Tibial artery (tissue), 4 donors: ENCODE data around the gene SF3A2.

Source experiments
- DNase-seq, 2 donors: peaks; one replicate each; pipeline ENCODE4 v3.0.0-alpha.2; 2019
- H3K27ac ChIP-seq, 2 donors: fragments of 200-600 bp; sonication (generic) in 1 of 2; 1 replicate in 1 of 2; 2 replicates in 1 of 2; pipeline ENCODE4 v1.5.1; 2018 to 2019; ENCODE audit warnings: mild to moderate bottlenecking in 1 of 2
- H3K27me3 ChIP-seq, 2 donors: fragments of 200-600 bp; sonication (generic) in 1 of 2; one replicate each; pipeline versions ENCODE4 v1.5.1 to v1.6.0; 2016 to 2019
- H3K36me3 ChIP-seq, 3 donors: fragments of 200-600 bp; sonication (generic) in 2 of 3; one replicate each; pipeline ENCODE4 v1.5.1; 2016 to 2019; ENCODE audit warnings: mild to moderate bottlenecking in 2 of 3
- H3K4me1 ChIP-seq, 4 donors: fragments of 200-600 bp; sonication (generic) in 2 of 4; 1 replicate in 3 of 4; 2 replicates in 1 of 4; pipeline ENCODE4 v1.5.1; 2016 to 2019
- H3K4me3 ChIP-seq, 2 donors: fragments of 200-600 bp; sonication (generic) in 1 of 2; 1 replicate in 1 of 2; 2 replicates in 1 of 2; pipeline ENCODE4 v1.5.1; 2018 to 2019; ENCODE audit warnings: mild to moderate bottlenecking in 2 of 2
- H3K9me3 ChIP-seq, 3 donors: fragments of 200-600 bp; sonication (generic) in 1 of 3; one replicate each; pipeline ENCODE4 v1.5.1; 2016 to 2019
- CTCF ChIP-seq, 2 experiments: fragments of 200-600 bp in 1 of 2; fragments of 450-650 bp in 1 of 2; IDR thresholded peaks; one replicate each; pipeline ENCODE4 v1.5.1; 2017 to 2019; ENCODE audit warnings: antibody characterized with exemption in 2 of 2, mild to moderate bottlenecking in 1 of 2, moderate library complexity in 1 of 2
- intact Hi-C: fragments of 100-400 bp; cut with DNase I; formaldehyde crosslinking; loops from one replicate; pipeline ENCODE4 v1.15.0; 2023; ENCODE audit warnings: low total_unique reads

The SF3A2 gene

GRCh38 chr19:2240881-2241760 lies 4.5 kb downstream of the SF3A2 start:
- H3K27ac ChIP-seq = peak overlapping the region in 1 of 2 donors; percentile 68
- no peak for TF ChIP-seq CTCF (IDR thresholded peaks at IDR 0.05)
- peaks cover 0 to 13% of the 10 kb centered on the region in 2 donors for H3K27me3 ChIP-seq
- H3K36me3 ChIP-seq = peaks cover 29 to 34% (median 31%) of the 10 kb centered on the region in 3 donors
- peaks cover 0 to 65% (median 51%) of the 10 kb centered on the region in 4 donors for H3K4me1 ChIP-seq
- intact Hi-C loops = no loop called here
- peak overlapping the region in 1 of 2 donors; percentile 48 for H3K4me3 ChIP-seq
- no peak for DNase-seq
- H3K9me3 ChIP-seq = no peaks in the 10 kb centered on the region

GRCh38 chr19:2242092-2242537 lies 5.5 kb downstream of the SF3A2 start:
- intact Hi-C loops = no loop called here
- TF ChIP-seq CTCF (IDR thresholded peaks at IDR 0.05) = no peak
- H3K27me3 ChIP-seq = peaks cover 0 to 21% of the 10 kb centered on the region in 2 donors
- H3K4me1 ChIP-seq = peaks cover 0 to 64% (median 51%) of the 10 kb centered on the region in 4 donors
- peaks cover 39 to 44% (median 41%) of the 10 kb centered on the region in 3 donors for H3K36me3 ChIP-seq
- DNase-seq = no peak
- H3K9me3 ChIP-seq = no peaks in the 10 kb centered on the region
- no peak overlapping the region for H3K4me3 ChIP-seq
- no peak overlapping the region for H3K27ac ChIP-seq

DNA sequence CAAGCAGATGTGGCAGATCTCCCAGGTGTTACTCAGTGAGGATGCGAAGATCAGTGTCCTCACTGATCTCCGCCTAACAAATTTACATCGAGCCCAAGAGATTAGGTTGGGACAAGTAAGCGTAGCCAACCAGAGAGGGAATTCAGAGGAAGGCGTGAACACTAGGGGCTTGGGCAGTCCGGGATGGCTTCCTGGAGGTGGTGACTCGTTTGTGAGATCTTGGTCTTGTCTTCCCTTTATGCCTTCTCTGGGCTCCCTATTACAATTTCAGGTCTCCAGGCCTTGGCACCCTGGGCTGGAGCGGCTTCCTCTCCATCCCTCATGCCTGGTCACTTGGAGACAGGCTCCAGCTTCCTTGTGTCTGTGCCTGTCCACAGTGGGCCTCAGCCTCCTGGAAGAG lies 6.2 kb downstream of the SF3A2 start:
- H3K4me1 ChIP-seq = peaks cover 0 to 57% (median 44%) of the 10 kb centered on the region in 4 donors
- peaks cover 0 to 21% of the 10 kb centered on the region in 2 donors for H3K27me3 ChIP-seq
- no peak for DNase-seq
- no peak overlapping the region for H3K4me3 ChIP-seq
- intact Hi-C loops = no loop called here
- H3K27ac ChIP-seq = no peak overlapping the region
- H3K9me3 ChIP-seq = no peaks in the 10 kb centered on the region
- TF ChIP-seq CTCF (IDR thresholded peaks at IDR 0.05) = no peak
- peaks cover 46 to 51% (median 48%) of the 10 kb centered on the region in 3 donors for H3K36me3 ChIP-seq

DNA sequence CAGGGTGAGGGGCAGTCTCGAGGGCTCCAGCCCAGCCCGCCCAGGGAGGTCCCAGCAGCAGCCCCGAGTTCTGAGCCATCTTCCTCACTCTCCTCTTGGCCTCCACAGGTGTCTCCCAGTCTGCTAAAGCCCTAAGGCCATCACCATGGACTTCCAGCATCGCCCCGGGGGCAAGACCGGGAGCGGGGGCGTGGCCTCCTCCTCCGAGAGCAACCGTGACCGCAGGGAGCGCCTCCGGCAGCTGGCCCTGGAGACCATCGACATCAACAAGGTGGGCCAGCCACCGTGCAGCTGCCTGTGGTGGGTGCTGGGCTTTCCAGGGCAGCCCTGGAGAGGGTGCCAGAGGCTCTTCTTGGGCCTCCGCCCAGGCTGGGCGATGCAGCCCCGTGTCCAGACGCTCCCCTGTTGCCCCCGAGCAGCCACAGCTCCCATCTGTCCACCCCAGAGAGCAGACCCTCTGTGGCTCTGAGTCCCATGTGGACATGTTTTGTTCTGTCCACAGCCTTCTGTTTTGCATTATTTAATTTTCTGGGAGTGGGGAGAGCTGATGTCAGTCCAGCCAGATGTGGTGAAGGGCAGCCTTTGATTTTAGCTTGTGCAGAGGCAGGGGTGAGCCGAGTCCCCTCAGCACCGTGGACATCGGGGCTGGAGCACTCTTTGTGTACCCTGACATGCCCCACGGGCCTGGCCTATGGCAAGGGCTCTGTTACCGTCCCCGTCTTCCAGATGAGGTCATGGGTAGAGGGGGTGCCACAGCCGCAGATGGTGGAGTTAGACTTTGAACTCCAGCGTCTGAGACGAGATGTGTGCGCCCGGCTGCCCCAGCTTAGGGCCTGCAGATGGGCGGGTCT lies 6.9 kb downstream of the SF3A2 start:
- no peaks in the 10 kb centered on the region for H3K9me3 ChIP-seq
- peaks cover 50 to 58% (median 55%) of the 10 kb centered on the region in 3 donors for H3K36me3 ChIP-seq
- peaks cover 0 to 25% of the 10 kb centered on the region in 2 donors for H3K27me3 ChIP-seq
- intact Hi-C loops = no loop called here
- no peak for DNase-seq
- H3K4me1 ChIP-seq = peaks cover 0 to 50% (median 38%) of the 10 kb centered on the region in 4 donors
- no peak for TF ChIP-seq CTCF (IDR thresholded peaks at IDR 0.05)
- H3K4me3 ChIP-seq = no peak overlapping the region
- H3K27ac ChIP-seq = no peak overlapping the region

DNA sequence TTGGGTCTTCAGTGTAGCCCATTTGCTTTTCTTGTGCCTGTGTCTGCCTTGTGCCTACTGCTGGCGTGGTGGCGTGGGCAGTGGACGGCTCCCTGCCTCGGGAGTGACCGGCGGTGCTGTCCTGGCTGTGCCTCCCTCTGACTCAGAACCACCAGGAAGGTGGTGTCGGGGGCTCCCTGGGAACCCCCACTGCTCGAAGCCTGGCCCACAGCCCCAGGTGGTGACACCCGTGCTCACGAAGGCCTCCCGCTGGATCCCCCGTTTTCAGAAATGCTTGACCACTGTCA lies 7.4 kb downstream of the SF3A2 start:
- peaks cover 0 to 30% of the 10 kb centered on the region in 2 donors for H3K27me3 ChIP-seq
- DNase-seq = no peak
- intact Hi-C loops = no loop called here
- TF ChIP-seq CTCF (IDR thresholded peaks at IDR 0.05) = no peak
- H3K36me3 ChIP-seq = peaks cover 50 to 64% (median 59%) of the 10 kb centered on the region in 3 donors
- H3K9me3 ChIP-seq = no peaks in the 10 kb centered on the region
- H3K4me1 ChIP-seq = peaks cover 0 to 44% (median 33%) of the 10 kb centered on the region in 4 donors
- H3K27ac ChIP-seq = no peak overlapping the region
- no peak overlapping the region for H3K4me3 ChIP-seq
